ENCODE measurements around the gene ZNF423.

The ZNF423 gene

DNA sequence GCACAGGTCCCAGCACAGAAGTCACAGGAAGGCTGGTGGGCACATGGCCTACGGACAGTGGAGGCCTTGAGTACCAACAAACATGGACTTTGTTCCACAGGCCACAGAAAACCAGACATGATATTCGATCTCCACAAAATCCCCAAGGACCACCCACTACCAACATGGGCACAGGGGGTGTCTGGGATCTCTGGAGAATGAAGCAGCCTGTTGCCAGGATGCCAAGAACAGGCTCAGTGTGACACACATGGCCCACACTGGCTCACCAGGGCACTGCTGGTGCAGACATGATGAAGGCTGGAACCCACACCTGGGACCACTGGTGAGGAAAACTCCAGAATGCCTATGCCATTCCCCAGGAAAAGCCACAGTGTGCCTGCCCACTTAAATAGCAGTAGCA lies 362.1 kb downstream of the ZNF423 start:
- Histone ChIP-seq H3K36me3 (replicated peaks; ENCODE audit: insufficient read depth, low read length) (no peaks in the 10 kb centered on the region), H3K9me3 (replicated peaks; ENCODE audit: insufficient read depth, low read length) (no peaks in the 10 kb centered on the region), H3F3A (ENCODE audit: insufficient read depth, low read length) (no peaks in the 10 kb centered on the region), H3K27me3 (replicated peaks; ENCODE audit: insufficient read depth, low read length) (no peaks in the 10 kb centered on the region), H3K79me2 (ENCODE audit: low read length) (no peaks in the 10 kb centered on the region), H3K4me3 (ENCODE audit: low read length) (no peak overlapping the region), H3K27ac (ENCODE audit: low read length) (no peak overlapping the region), H3K4me1 (ENCODE audit: low read length) (no peaks in the 10 kb centered on the region), H2AFZ (ENCODE audit: low read length) (no peak overlapping the region), H4K20me1 (ENCODE audit: insufficient read depth, low read length) (no peaks in the 10 kb centered on the region), H3K4me2 (ENCODE audit: low read depth, low read length) (no peak overlapping the region), H3K9me2 (replicated peaks; ENCODE audit: insufficient read depth, low read length) (no peaks in the 10 kb centered on the region), H3K9ac (ENCODE audit: low read length) (no peak overlapping the region)
- no peak for DNase-seq
- TF ChIP-seq EZH2 (optimal IDR thresholded peaks at IDR 0.05; ENCODE audit: low read depth, low read length) = no peak
- TF ChIP-seq, protein P1, sequence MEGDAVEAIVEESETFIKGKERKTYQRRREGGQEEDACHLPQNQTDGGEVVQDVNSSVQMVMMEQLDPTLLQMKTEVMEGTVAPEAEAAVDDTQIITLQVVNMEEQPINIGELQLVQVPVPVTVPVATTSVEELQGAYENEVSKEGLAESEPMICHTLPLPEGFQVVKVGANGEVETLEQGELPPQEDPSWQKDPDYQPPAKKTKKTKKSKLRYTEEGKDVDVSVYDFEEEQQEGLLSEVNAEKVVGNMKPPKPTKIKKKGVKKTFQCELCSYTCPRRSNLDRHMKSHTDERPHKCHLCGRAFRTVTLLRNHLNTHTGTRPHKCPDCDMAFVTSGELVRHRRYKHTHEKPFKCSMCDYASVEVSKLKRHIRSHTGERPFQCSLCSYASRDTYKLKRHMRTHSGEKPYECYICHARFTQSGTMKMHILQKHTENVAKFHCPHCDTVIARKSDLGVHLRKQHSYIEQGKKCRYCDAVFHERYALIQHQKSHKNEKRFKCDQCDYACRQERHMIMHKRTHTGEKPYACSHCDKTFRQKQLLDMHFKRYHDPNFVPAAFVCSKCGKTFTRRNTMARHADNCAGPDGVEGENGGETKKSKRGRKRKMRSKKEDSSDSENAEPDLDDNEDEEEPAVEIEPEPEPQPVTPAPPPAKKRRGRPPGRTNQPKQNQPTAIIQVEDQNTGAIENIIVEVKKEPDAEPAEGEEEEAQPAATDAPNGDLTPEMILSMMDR (IDR thresholded peaks at IDR 0.05; ENCODE audit: low read length) = no peak
- no peak for TF ChIP-seq EZH2phosphoT487 (IDR thresholded peaks at IDR 0.05; ENCODE audit: low read length)

DNA sequence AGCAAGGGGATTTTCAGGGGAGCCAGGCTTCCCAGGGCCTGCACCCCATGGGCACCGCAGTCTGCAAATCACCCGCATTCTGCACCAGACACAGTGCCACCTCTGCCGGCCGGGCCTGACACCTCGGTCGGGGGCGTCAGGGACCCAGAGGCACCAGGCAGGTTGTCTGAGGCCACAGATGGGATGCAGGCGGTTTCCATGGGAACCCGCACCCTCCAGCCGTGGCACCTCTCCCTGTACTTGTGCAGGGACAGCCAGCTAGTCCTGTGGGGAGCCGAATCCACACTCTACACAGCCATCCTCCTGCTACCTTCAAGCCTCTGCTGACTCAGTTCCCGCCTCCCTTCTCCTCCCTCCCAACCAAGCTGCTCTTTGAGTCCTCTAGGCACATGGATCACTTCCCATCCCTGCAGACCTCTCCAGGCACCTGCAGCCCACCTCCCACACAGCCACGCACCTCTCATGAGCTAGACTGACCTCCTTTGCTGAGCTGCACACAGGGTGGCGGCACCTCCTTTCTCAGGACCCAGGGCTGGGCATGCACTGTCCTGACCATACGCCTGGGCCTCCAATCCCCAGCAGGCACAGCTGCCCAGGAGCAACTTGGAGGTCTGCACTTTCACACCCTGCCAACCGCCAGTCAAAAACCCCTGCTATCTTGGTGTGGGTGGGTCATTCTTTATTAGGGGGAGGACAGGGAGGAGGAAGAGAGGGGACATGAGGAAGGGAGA lies 362.9 kb downstream of the ZNF423 start:
- Histone ChIP-seq H3K9me3 (replicated peaks; ENCODE audit: insufficient read depth, low read length) (no peaks in the 10 kb centered on the region), H3K36me3 (replicated peaks; ENCODE audit: insufficient read depth, low read length) (no peaks in the 10 kb centered on the region), H3K4me1 (ENCODE audit: low read length) (no peaks in the 10 kb centered on the region), H3K4me2 (ENCODE audit: low read depth, low read length) (no peak overlapping the region; the same call in 1 of the 2 replicates), H4K20me1 (ENCODE audit: insufficient read depth, low read length) (no peaks in the 10 kb centered on the region), H3K79me2 (ENCODE audit: low read length) (no peaks in the 10 kb centered on the region), H3K9me2 (replicated peaks; ENCODE audit: insufficient read depth, low read length) (no peaks in the 10 kb centered on the region), H3K4me3 (ENCODE audit: low read length) (no peak overlapping the region), H3F3A (ENCODE audit: insufficient read depth, low read length) (no peaks in the 10 kb centered on the region), H3K9ac (ENCODE audit: low read length) (no peak overlapping the region), H2AFZ (ENCODE audit: low read length) (no peak overlapping the region), H3K27ac (ENCODE audit: low read length) (no peak overlapping the region), H3K27me3 (replicated peaks; ENCODE audit: insufficient read depth, low read length) (no peaks in the 10 kb centered on the region)
- TF ChIP-seq EZH2 (optimal IDR thresholded peaks at IDR 0.05; ENCODE audit: low read depth, low read length) (no peak), EZH2phosphoT487 (IDR thresholded peaks at IDR 0.05; ENCODE audit: low read length) (no peak)
- TF ChIP-seq, protein P1 (IDR thresholded peaks at IDR 0.05; ENCODE audit: low read length) = no peak
- DNase-seq = no peak

DNA sequence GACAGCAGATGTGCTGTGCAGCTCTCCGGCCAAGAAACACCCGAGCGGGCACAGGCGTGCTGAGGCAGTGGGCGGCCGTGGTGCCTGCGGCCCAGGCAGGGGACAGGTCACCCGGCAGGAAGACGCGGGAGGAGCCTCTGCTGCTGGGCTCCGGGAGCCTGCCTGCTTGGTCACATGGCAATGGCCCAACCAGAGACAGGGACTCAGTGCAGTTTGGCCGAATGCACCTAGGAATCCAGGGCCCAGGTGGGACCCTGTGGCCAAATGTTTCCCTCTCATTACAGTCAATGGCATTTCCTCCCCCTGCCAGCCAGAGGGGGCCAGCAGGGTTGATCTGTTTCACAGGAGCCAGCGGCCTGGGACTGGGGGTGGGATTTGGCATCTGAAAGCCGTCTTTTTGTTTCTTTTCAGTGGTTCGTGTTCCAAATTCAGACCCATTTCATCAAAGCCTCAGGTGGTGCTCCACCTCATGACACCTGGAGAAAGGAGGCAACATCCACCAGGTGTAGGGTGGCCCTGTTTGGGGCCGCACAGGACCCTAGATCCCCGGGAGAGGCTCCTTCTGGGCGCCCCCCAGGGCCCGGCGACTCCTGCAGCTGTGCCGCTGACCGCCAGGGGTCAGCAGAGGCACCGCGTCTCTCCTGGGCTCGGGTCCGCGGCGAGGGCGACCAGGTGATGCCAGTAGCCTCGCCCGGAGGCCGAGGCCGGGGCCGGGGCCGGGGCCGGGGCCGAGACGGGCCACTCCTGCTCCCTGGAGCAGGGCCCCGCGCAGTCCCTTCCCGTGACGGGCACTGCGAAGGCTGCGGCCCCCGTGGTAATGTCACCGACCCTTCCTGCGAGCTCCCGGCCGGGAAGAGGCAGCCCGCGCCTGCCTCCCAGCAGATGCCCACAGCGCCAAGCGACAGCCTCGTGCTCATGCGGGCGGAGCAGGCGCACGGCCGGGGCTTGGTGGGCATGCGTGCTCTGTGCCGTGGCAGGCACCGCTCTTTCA lies 363.8 kb downstream of the ZNF423 start:
- H4K20me1 ChIP-seq (ENCODE audit: insufficient read depth, low read length) = no peaks in the 10 kb centered on the region
- peak overlapping the region; percentile 26; the same call in 1 of the 2 replicates for H3K27ac ChIP-seq (ENCODE audit: low read length)
- peak overlapping the region; percentile 49 for H3K4me3 ChIP-seq (ENCODE audit: low read length)

More for the DNA sequence above, 363.8 kb downstream of the ZNF423 start:
- no peaks in the 10 kb centered on the region for H3K4me1 ChIP-seq (ENCODE audit: low read length)
- H2AFZ ChIP-seq (ENCODE audit: low read length) = peak overlapping the region; percentile 76
- no peaks in the 10 kb centered on the region for H3K79me2 ChIP-seq (ENCODE audit: low read length)
- H3K4me2 ChIP-seq (ENCODE audit: low read depth, low read length) = peak overlapping the region; percentile 71
- TF ChIP-seq EZH2phosphoT487 (IDR thresholded peaks at IDR 0.05; ENCODE audit: low read length) (no peak), EZH2 (optimal IDR thresholded peaks at IDR 0.05; ENCODE audit: low read depth, low read length) (no peak)
- TF ChIP-seq, protein P1 (IDR thresholded peaks at IDR 0.05; ENCODE audit: low read length) = peak; percentile 88
- no peaks in the 10 kb centered on the region for H3K9me2 ChIP-seq (replicated peaks; ENCODE audit: insufficient read depth, low read length)
- no peaks in the 10 kb centered on the region for H3K27me3 ChIP-seq (replicated peaks; ENCODE audit: insufficient read depth, low read length)
- H3K9ac ChIP-seq (ENCODE audit: low read length) = peak overlapping the region; percentile 54
- no peaks in the 10 kb centered on the region for H3K9me3 ChIP-seq (replicated peaks; ENCODE audit: insufficient read depth, low read length)
- H3K36me3 ChIP-seq (replicated peaks; ENCODE audit: insufficient read depth, low read length) = no peaks in the 10 kb centered on the region
- DNase-seq = peak; percentile 52
- H3F3A ChIP-seq (ENCODE audit: insufficient read depth, low read length) = no peaks in the 10 kb centered on the region

Data from MM.1S (cell line).